Kidney (tissue), 14 donors: ENCODE data around the gene CRYBA2. TPM values are rescaled to one million over a fixed set of nuclear protein-coding genes. Genes with fewer than 3 reads are reported as not detected.
A peak's percentile ranks its signal among the peaks of the same experiment; 100 is the strongest.

Source experiments
- DNase-seq, 5 donors: peaks; one replicate each; pipeline ENCODE4 v3.0.0-alpha.2; 2013 to 2020
- FAIRE-seq: peaks from 2 replicates; lab custom pipeline; 2012; peaks lifted over from hg19 to GRCh38; lab: Jason Lieb, UNC
- H3K27ac ChIP-seq, 2 donors: one replicate each; pipeline ENCODE4 v1.7.0; 2013; ENCODE audit warnings: low read depth in 2 of 2, low read length in 2 of 2, inconsistent platforms in 1 of 2
- H3K27me3 ChIP-seq: one replicate; pipeline ENCODE4 v1.7.1; 2013; ENCODE audit warnings: low read length, inconsistent platforms; ENCODE audit not compliant: control insufficient read depth, insufficient read depth
- H3K36me3 ChIP-seq, 3 donors: one replicate each; pipeline versions ENCODE4 v1.7.0 to v1.7.1; 2013; ENCODE audit warnings: low read length in 3 of 3, control low read depth in 1 of 3, inconsistent platforms in 1 of 3; ENCODE audit not compliant: insufficient read depth in 3 of 3, control insufficient read depth in 2 of 3
- H3K4me1 ChIP-seq, 3 donors: one replicate each; pipeline versions ENCODE4 v1.7.0 to v1.7.1; 2013; ENCODE audit warnings: low read length in 3 of 3, inconsistent platforms in 1 of 3, low read depth in 1 of 3; ENCODE audit not compliant: control insufficient read depth in 2 of 3, insufficient read depth in 2 of 3
- H3K4me3 ChIP-seq, 3 donors: one replicate each; pipeline versions ENCODE4 v1.7.0 to v1.8.1; 2013; ENCODE audit warnings: low read length in 3 of 3, control low read depth in 1 of 3, inconsistent platforms in 1 of 3
- H3K9ac ChIP-seq, 3 donors: one replicate each; pipeline versions ENCODE4 v1.7.0 to v1.7.1; 2013; ENCODE audit warnings: low read length in 3 of 3, control low read depth in 1 of 3, inconsistent platforms in 1 of 3
- H3K9me3 ChIP-seq, 3 donors: one replicate each; pipeline versions ENCODE4 v1.7.0 to v1.7.1; 2013; ENCODE audit warnings: low read length in 3 of 3, control low read depth in 1 of 3, inconsistent platforms in 1 of 3; ENCODE audit not compliant: control insufficient read depth in 2 of 3, insufficient read depth in 1 of 3
- intact Hi-C: fragments of 100-400 bp; cut with DNase I; formaldehyde crosslinking; loops from one replicate; pipeline ENCODE4 v1.11.1; 2022
- polyA plus RNA-seq: library from polyadenylated mRNA; stranded (reverse); fragments of 350-450 nt; fragmentation: Illumina TruSeq; extraction: RNeasy Lipid Tissue Mini Kit (QIAGEN cat#74804); gene quantifications from one replicate; pipeline ENCODE4 v1.2.3, GENCODE V29; 2014; ENCODE audit warnings: low read depth, low replicate concordance; ENCODE audit not compliant: insufficient read depth
- total RNA-seq: library from RNA; stranded (reverse); fragmentation: NEBNext Ultra II Directional; extraction: Animal tissue kit (Norgen Biotek cat#: 25700); gene quantifications from one replicate; pipeline ENCODE4 v1.2.1, GENCODE V29; 2021
- TF ChIP-seq, protein P1 (sequence below): IDR thresholded peaks from 3 replicates; pipeline ENCODE4 v1.5.1; 2012; ENCODE audit warnings: mild to moderate bottlenecking, moderate library complexity, borderline replicate concordance; ENCODE audit not compliant: insufficient read depth; ENCODE audit errors: extremely low read depth
- donor health status: control.
- donor health status: control.
- donor health status: control.
- donor health status: control.
- donor health status: control.
- donor health status: DM: yes; HTN: yes; CAD: no.
- donor health status: Normal renal cell carcinoma (clear cell type).

Gene CRYBA2
- total and polyA plus RNA-seq, 2 donors from 2014 or later, result not detected

DNA sequence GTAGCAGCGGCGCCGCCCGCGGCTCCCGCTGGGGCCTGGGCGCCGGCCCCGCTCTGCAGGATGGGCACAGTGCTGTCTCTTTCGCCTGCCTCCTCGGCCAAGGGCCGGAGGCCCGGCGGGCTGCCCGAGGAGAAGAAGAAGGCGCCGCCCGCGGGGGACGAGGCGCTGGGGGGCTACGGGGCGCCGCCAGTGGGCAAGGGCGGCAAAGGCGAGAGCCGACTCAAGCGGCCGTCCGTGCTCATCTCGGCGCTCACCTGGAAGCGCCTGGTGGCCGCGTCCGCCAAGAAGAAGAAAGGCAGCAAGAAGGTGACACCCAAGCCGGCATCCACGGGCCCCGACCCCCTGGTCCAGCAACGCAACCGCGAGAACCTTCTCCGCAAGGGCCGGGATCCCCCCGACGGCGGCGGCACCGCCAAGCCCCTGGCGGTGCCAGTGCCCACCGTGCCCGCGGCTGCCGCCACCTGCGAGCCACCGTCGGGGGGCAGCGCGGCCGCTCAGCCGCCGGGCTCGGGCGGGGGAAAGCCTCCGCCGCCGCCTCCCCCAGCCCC, 33.4 kb downstream of the CRYBA2 start:
- Histone ChIP-seq H3K9ac (no peak overlapping the region), H3K36me3 (no peaks in the 10 kb centered on the region), H3K27ac (no peak overlapping the region), H3K4me1 (peaks cover 0 to 6% (median 0%) of the 10 kb centered on the region in 3 donors), H3K9me3 (no peaks in the 10 kb centered on the region), H3K4me3 (no peak overlapping the region), H3K27me3 (peaks cover 17% of the 10 kb centered on the region)
- DNase-seq (peak in 2 of 5 donors; percentile 49 to 60), FAIRE-seq (no peak)
- intact Hi-C loops, result no loop called here
- TF ChIP-seq, protein P1, sequence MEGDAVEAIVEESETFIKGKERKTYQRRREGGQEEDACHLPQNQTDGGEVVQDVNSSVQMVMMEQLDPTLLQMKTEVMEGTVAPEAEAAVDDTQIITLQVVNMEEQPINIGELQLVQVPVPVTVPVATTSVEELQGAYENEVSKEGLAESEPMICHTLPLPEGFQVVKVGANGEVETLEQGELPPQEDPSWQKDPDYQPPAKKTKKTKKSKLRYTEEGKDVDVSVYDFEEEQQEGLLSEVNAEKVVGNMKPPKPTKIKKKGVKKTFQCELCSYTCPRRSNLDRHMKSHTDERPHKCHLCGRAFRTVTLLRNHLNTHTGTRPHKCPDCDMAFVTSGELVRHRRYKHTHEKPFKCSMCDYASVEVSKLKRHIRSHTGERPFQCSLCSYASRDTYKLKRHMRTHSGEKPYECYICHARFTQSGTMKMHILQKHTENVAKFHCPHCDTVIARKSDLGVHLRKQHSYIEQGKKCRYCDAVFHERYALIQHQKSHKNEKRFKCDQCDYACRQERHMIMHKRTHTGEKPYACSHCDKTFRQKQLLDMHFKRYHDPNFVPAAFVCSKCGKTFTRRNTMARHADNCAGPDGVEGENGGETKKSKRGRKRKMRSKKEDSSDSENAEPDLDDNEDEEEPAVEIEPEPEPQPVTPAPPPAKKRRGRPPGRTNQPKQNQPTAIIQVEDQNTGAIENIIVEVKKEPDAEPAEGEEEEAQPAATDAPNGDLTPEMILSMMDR, result no peak

GRCh38 chr2:218959141-218959731, 34.0 kb downstream of the CRYBA2 start, which contains the start of gene CDK5R2:
CDK5R2 (plus strand) TSS chr2:218959666; CDS start chr2:218959821, 155 bp downstream.
- DNase-seq (peak; percentile 90 to 94 (median 93)), FAIRE-seq (no peak)
- Histone ChIP-seq H3K36me3 (no peaks in the 10 kb centered on the region), H3K9me3 (no peaks in the 10 kb centered on the region), H3K27ac (no peak within 1 kb of the TSS), H3K9ac (no peak within 1 kb of the TSS), H3K4me1 (peaks cover 0 to 6% (median 0%) of the 10 kb centered on the region in 3 donors), H3K4me3 (peak within 1 kb of the TSS in 1 of 3 donors; percentile 41), H3K27me3 (peaks cover 17% of the 10 kb centered on the region)
- TF ChIP-seq, protein P1, result no peak
- intact Hi-C loops, result no loop called here

DNA sequence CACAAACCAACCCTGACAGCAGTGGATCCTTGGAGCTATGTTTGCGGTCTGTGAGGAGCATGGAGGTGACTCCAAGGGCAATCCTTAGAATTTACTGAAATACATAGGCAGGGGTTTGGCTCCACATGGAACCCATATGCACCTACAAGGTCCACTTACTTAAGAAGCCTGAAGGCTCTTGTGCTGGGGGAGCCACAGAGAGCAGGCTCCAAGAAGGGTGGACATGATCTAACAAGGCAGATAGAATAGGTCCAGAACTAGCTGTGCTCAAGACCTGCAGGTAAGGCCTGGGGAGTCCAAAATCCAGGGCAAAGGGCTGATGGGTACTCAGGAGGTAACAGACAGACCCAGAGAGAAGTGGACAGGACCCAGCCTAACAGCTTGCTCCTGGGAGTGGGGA, 34.9 kb downstream of the CRYBA2 start:
- intact Hi-C loops, result no loop called here
- TF ChIP-seq, protein P1, result no peak
- Histone ChIP-seq H3K9ac (no peak overlapping the region), H3K27me3 (peaks cover 17% of the 10 kb centered on the region), H3K27ac (no peak overlapping the region), H3K36me3 (no peaks in the 10 kb centered on the region), H3K4me1 (peaks cover 0 to 6% (median 0%) of the 10 kb centered on the region in 3 donors), H3K4me3 (no peak overlapping the region), H3K9me3 (no peaks in the 10 kb centered on the region)
- DNase-seq (no peak), FAIRE-seq (no peak)
